OCI-LY7 (cell line): Measurements from ENCODE around the gene PUM1. TPM values are rescaled to one million over a fixed set of nuclear protein-coding genes. Genes with fewer than 3 reads are reported as not detected.

Experiments
- Bru-seq: library from RNA; stranded (reverse); fragments of 400-500 nt; gene quantifications from one replicate; lab custom pipeline; 2021; lab: Mats Ljungman, UMichigan
- BruChase-seq, 2 experiments: library from RNA; stranded (reverse); fragments of 400-500 nt; gene quantifications; one replicate each; lab custom pipeline; 2021; lab: Mats Ljungman, UMichigan
- BruUV-seq: library from RNA; stranded (reverse); fragments of 400-500 nt; replicated peaks from 2 replicates; lab custom pipeline; 2021; lab: Mats Ljungman, UMichigan
- CTCF ChIA-PET: fragments of 300-600 bp; sonication (Branson Sonifier 250); formaldehyde crosslinking; loops from one replicate; lab custom pipeline; 2022; ENCODE audit warnings: antibody characterized with exemption; ENCODE audit not compliant: unreplicated experiment; lab: Charles Lee
- POLR2A ChIA-PET: fragments of 300-600 bp; sonication (Branson Sonifier 250); formaldehyde crosslinking; loops from one replicate; lab custom pipeline; 2022; ENCODE audit warnings: antibody characterized with exemption; lab: Charles Lee
- DNase-seq: peaks from one replicate; pipeline ENCODE4 v3.0.0-alpha.2; 2015; ENCODE audit warnings: low spot score
- H2AFZ ChIP-seq: fragments of 200-600 bp; sonication (generic), shearing (Covaris generic); 2 replicates; pipeline ENCODE4 v1.6.1; 2014; ENCODE audit warnings: mild to moderate bottlenecking, antibody characterized with exemption, low read length, moderate library complexity
- H3K27ac ChIP-seq: fragments of 200-600 bp; sonication (generic); 2 replicates; pipeline ENCODE4 v1.5.1; 2014; ENCODE audit warnings: mixed run types, low read depth, mild to moderate bottlenecking, moderate library complexity, low read length, inconsistent platforms; ENCODE audit not compliant: poor library complexity, severe bottlenecking
- H3K36me3 ChIP-seq: fragments of 200-600 bp; sonication (generic); 2 replicates; pipeline ENCODE4 v1.6.1; 2014; ENCODE audit warnings: mild to moderate bottlenecking, antibody characterized with exemption, low read length, moderate library complexity, mixed read lengths; ENCODE audit not compliant: insufficient read depth
- H3K4me1 ChIP-seq: fragments of 200-600 bp; sonication (generic); 2 replicates; pipeline ENCODE4 v1.5.1; 2014; ENCODE audit warnings: mild to moderate bottlenecking, low read length; ENCODE audit not compliant: insufficient read depth, poor library complexity, severe bottlenecking
- H3K4me2 ChIP-seq: fragments of 200-600 bp; sonication (generic); 2 replicates; pipeline ENCODE4 v1.6.1; 2014; ENCODE audit warnings: mild to moderate bottlenecking, low read length
- H3K4me3 ChIP-seq: fragments of 200-600 bp; sonication (generic); 2 replicates; pipeline ENCODE4 v1.5.1; 2014; ENCODE audit warnings: mild to moderate bottlenecking, low read depth, low read length; ENCODE audit not compliant: poor library complexity, severe bottlenecking
- H3K79me2 ChIP-seq: fragments of 200-600 bp; sonication (generic); 2 replicates; pipeline ENCODE4 v1.6.1; 2016; ENCODE audit warnings: low read depth, mild to moderate bottlenecking, low read length, moderate library complexity, mixed read lengths; ENCODE audit not compliant: insufficient read depth
- H3K9me2 ChIP-seq: fragments of 200-600 bp; sonication (generic); 2 replicates; pipeline ENCODE4 v1.6.1; 2016; ENCODE audit warnings: mild to moderate bottlenecking, low read length, mixed read lengths; ENCODE audit not compliant: insufficient read depth
- H3K9me3 ChIP-seq: fragments of 200-600 bp; sonication (generic); 2 replicates; pipeline ENCODE4 v1.6.1; 2014; ENCODE audit warnings: mild to moderate bottlenecking, mixed run types, low read length, mixed read lengths
- H4K20me1 ChIP-seq: fragments of 200-600 bp; sonication (generic); 2 replicates; pipeline ENCODE4 v1.6.1; 2014; ENCODE audit warnings: mild to moderate bottlenecking, antibody characterized with exemption, low read length, moderate library complexity, mixed read lengths; ENCODE audit not compliant: insufficient read depth
- EZH2phosphoT487 ChIP-seq: fragments of 200-600 bp; sonication (generic); IDR thresholded peaks from 2 replicates; pipeline ENCODE4 v1.6.1; 2018; ENCODE audit warnings: low read depth, borderline replicate concordance, mild to moderate bottlenecking, mixed run types, antibody characterized with exemption, low read length, moderate library complexity, mixed read lengths
- intact Hi-C: fragments of 100-400 bp; cut with micrococcal nuclease; formaldehyde crosslinking; loops from one replicate; pipeline ENCODE4 v1.10.0; 2022; ENCODE audit not compliant: unreplicated experiment
- long read RNA-seq: library from polyadenylated mRNA; stranded (forward); transcript quantifications from one replicate; pipeline ENCODE4 v2.0.0, GENCODE V29; 2022
- total RNA-seq, 2 experiments: library from RNA; depleted of rRNA in 1 of 2; stranded (reverse); fragments of >200 nt in 1 of 2; shearing (Covaris generic) in 1 of 2; gene quantifications; 2 replicates each; pipeline ENCODE4 v1.2.3, GENCODE V29; 2014 to 2022
- TF ChIP-seq, protein P1 (sequence below): fragments of 200-600 bp; sonication (generic); conservative IDR thresholded peaks from 2 replicates; pipeline ENCODE4 v1.5.1; 2014; ENCODE audit warnings: mild to moderate bottlenecking, antibody characterized with exemption, low read length, moderate library complexity, mixed read lengths

The PUM1 gene, protein sequence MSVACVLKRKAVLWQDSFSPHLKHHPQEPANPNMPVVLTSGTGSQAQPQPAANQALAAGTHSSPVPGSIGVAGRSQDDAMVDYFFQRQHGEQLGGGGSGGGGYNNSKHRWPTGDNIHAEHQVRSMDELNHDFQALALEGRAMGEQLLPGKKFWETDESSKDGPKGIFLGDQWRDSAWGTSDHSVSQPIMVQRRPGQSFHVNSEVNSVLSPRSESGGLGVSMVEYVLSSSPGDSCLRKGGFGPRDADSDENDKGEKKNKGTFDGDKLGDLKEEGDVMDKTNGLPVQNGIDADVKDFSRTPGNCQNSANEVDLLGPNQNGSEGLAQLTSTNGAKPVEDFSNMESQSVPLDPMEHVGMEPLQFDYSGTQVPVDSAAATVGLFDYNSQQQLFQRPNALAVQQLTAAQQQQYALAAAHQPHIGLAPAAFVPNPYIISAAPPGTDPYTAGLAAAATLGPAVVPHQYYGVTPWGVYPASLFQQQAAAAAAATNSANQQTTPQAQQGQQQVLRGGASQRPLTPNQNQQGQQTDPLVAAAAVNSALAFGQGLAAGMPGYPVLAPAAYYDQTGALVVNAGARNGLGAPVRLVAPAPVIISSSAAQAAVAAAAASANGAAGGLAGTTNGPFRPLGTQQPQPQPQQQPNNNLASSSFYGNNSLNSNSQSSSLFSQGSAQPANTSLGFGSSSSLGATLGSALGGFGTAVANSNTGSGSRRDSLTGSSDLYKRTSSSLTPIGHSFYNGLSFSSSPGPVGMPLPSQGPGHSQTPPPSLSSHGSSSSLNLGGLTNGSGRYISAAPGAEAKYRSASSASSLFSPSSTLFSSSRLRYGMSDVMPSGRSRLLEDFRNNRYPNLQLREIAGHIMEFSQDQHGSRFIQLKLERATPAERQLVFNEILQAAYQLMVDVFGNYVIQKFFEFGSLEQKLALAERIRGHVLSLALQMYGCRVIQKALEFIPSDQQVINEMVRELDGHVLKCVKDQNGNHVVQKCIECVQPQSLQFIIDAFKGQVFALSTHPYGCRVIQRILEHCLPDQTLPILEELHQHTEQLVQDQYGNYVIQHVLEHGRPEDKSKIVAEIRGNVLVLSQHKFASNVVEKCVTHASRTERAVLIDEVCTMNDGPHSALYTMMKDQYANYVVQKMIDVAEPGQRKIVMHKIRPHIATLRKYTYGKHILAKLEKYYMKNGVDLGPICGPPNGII
- total RNA-seq (2014; rRNA removed; shearing (Covaris generic)), result 52.0 and 68.8 TPM in 2 replicates
- total RNA-seq (2022), result 97.5 and 112 TPM in 2 replicates
- Bru-seq, nascent RNA, result percentile 94 among the genes with signal in this experiment
- BruChase-seq, experiment 1, labeled RNA remaining after a 6-hour chase, result percentile 84 among the genes with signal in this experiment
- percentile 84 among the genes with signal in this experiment for BruChase-seq, experiment 2, labeled RNA remaining after a 2-hour chase
- long read RNA-seq, full-length matches to known transcripts, result 31 of 104 reads
- long read RNA-seq, partial matches to known transcripts, result 10 of 104 reads
- long read RNA-seq, other reads (novel, unspliced or antisense), result 63 of 104 reads

- peaks cover 48% of the 10 kb centered on the region for H3K79me2 ChIP-seq
- peaks cover 31% of the 10 kb centered on the region; the same call in 1 of the 2 replicates for H3K36me3 ChIP-seq
Observed at GRCh38 chr1:31065310-31066217, at the start of gene PUM1. Gene PUM1, minus strand, starts transcription at chr1:31065717. Its CDS starts 6,151 bp downstream, at chr1:31059566.

GRCh38 chr1:31112266-31112935, 46.9 kb upstream of the PUM1 start:
- no peak overlapping the region for H2AFZ ChIP-seq
- ChIA-PET POLR2A (no interaction called here), CTCF (no interaction called here)
- no peak overlapping the region for H3K4me2 ChIP-seq
- intact Hi-C loops, result no loop called here
- no peak for DNase-seq
- no peaks in the 10 kb centered on the region for H3K4me1 ChIP-seq
- BruUV-seq, result no TSS peak
- no peak overlapping the region for H3K4me3 ChIP-seq
- no peaks in the 10 kb centered on the region for H3K9me3 ChIP-seq
- no peaks in the 10 kb centered on the region for H3K9me2 ChIP-seq
- TF ChIP-seq, protein P1, sequence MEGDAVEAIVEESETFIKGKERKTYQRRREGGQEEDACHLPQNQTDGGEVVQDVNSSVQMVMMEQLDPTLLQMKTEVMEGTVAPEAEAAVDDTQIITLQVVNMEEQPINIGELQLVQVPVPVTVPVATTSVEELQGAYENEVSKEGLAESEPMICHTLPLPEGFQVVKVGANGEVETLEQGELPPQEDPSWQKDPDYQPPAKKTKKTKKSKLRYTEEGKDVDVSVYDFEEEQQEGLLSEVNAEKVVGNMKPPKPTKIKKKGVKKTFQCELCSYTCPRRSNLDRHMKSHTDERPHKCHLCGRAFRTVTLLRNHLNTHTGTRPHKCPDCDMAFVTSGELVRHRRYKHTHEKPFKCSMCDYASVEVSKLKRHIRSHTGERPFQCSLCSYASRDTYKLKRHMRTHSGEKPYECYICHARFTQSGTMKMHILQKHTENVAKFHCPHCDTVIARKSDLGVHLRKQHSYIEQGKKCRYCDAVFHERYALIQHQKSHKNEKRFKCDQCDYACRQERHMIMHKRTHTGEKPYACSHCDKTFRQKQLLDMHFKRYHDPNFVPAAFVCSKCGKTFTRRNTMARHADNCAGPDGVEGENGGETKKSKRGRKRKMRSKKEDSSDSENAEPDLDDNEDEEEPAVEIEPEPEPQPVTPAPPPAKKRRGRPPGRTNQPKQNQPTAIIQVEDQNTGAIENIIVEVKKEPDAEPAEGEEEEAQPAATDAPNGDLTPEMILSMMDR, result no peak
- no peak for TF ChIP-seq EZH2phosphoT487
- H4K20me1 ChIP-seq, result no peaks in the 10 kb centered on the region
- H3K27ac ChIP-seq, result no peak overlapping the region
- no peaks in the 10 kb centered on the region for H3K36me3 ChIP-seq
- H3K79me2 ChIP-seq, result no peaks in the 10 kb centered on the region

More at GRCh38 chr1:31065310-31066217, at the start of gene PUM1:
- Histone ChIP-seq H4K20me1 (peaks cover 28% of the 10 kb centered on the region), H3K4me3 (peak within 1 kb of the TSS; percentile 80), H3K4me1 (peaks cover 26% of the 10 kb centered on the region), H3K9me3 (no peaks in the 10 kb centered on the region), H3K27ac (peak within 1 kb of the TSS; percentile 80), H3K4me2 (peak within 1 kb of the TSS; percentile 90), H2AFZ (peak within 1 kb of the TSS; percentile 73), H3K9me2 (no peaks in the 10 kb centered on the region)
- intact Hi-C loops, result no loop called here
- BruUV-seq, result TSS peak; percentile 77
- ChIA-PET CTCF (no interaction called here), POLR2A (interaction anchor here (0.6 to 2.0 kb wide), 8 partner anchors 11 to 1622 kb away, joined by 3 to 5 read pairs (median 3); partner anchors contain the start of genes SNRNP40 and ZCCHC17)
- TF ChIP-seq EZH2phosphoT487, result no peak
- TF ChIP-seq, protein P1, result no peak
- DNase-seq, result peak; percentile 98
